Skin epidermis (tissue), 12 donors: ENCODE data around the gene DNAJA4.

Experiments
- H3K27ac ChIP-seq, 21 experiments: fragments of 200-600 bp; sonication (generic) in 11 of 21; one replicate each; pipeline ENCODE4 v1.5.0; 2020; ENCODE audit warnings: mild to moderate bottlenecking in 3 of 21, inconsistent platforms in 2 of 21, moderate library complexity in 2 of 21
- H3K4me3 ChIP-seq, 7 experiments: fragments of 200-600 bp; sonication (generic) in 2 of 7; one replicate each; pipeline ENCODE4 v1.5.0; 2020; ENCODE audit warnings: inconsistent platforms in 2 of 7, mild to moderate bottlenecking in 2 of 7, moderate library complexity in 1 of 7

Gene DNAJA4

DNA sequence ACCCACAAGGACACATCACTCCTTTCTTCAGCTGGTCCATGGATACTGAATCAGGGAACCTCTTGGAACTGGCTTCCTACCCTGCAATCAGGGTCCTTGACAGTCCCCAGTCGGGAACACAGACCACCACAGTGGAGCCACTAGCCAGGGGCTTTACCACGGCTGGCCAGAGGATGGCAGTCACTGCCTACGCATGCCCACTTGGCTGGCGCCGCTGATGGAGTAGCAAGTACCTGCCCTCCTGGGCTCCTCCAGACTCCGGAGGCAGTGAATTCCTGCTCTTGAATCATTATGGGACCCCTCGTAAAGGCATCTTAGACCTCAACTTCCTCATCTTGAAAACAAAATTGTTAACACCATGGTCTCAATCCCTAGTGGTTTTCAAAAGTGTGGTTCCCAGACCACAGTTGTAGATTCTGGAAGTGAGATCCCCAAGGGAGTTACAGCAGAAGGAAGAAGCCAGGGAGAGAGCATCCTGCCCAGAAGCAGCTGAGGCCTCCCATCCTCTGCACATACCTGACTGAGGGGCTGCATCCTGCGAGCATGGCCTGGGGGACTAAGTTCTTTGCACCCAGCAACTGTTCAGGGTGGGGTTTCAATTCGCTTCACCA lies 44.2 kb downstream of the DNAJA4 start:
- no peak overlapping the region for H3K27ac ChIP-seq
- no peak overlapping the region for H3K4me3 ChIP-seq

DNA sequence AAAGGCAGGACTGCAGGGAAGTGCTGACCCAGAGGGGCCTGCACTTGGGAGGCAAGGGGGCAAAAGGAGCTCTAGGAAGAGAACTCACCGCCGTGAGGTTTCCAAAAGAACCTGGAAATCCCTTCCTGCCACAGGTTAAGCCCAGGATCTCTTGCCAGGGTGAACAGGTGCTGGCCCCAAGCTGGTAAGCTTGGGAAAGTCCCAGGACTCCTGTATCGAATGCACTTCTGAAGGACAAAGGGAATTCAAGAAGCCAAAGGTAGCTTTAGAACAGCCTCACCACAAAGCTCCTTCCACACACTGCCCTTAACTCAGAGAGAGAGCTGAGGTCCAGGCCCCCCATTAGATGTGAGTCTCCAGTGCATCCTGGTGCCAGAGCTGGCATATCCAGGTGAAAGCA lies 46.9 kb downstream of the DNAJA4 start:
- Histone ChIP-seq H3K27ac (no peak overlapping the region), H3K4me3 (no peak overlapping the region)

DNA sequence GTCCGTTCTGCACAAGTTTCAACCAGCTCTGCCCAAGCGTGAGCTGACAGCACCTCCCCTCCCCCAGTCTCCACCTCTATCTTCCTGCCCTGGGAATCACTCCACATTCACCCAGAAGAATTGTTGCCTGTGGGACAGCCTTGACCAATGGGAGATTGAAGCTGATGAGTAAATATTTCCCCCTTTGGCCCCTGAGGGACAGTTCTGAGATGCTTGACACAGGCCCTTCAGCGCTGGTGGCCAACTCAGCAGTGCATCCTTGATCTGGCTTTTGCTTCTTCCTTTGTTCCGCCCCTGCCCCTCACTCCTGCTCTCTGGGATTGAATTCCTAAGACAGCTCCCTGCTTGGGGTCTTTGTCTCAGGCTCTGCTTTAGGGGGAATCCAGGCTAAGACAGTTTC lies 48.2 kb downstream of the DNAJA4 start:
- Histone ChIP-seq H3K27ac (no peak overlapping the region), H3K4me3 (no peak overlapping the region)

DNA sequence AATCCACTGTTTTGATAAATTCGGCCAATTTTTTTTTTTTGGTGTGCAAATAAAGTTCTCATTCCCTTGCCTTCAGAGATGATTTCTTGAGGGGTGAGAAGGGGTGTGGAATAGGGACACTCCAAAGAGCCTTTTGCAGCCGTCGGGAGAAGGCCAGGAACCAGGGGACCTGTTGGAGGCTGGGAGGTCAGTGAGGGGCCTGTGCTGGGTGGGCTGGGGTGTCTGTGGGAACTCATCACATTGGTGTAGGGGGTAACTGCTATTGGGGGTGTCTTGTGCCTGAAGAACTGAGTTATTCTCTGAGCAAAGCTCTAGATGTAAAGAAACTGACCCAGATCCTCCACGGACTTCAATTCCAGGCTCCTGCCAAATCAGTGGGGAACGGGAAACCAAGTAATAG lies 48.6 kb downstream of the DNAJA4 start:
- no peak overlapping the region for H3K4me3 ChIP-seq
- H3K27ac ChIP-seq: no peak overlapping the region

DNA sequence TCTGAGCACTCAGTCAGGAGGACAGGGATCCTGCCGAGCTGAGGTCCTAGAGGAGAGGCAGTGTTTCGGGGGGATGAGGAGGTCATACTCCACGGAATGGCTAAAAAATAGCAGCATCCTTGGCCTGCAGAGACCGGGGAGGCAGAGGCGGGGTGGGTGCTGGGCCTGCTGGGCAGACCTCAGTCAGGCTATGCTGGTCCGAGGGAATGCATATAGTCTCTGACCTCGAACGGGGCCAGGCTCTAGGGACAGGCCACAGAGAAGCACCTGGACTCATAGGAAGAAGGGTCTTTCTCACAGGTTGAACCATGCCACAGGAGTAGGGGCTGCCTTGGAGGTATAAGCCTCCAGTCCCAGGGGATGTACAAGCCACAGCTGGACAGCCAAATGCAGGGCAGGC lies 49.0 kb downstream of the DNAJA4 start:
- Histone ChIP-seq H3K4me3 (no peak overlapping the region), H3K27ac (no peak overlapping the region)

DNA sequence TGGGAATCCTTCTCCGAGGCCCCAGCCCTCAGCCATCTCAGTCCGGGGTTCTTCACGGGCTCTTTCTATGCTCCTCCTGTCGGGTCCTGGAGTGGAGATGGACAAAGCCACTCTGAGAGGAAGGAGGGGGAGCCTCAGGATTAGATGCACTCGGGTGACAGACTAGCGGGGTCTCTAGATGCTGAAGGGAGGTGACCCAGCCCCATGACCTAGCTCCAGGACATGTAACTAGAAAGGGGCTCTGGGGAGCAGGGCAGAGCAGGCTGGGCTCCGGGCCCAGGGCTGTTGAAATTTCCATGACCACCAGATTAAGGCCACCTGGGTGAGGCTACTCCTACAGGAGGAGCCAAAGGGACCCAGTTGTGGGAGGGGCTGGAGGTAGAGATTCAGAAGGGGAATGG lies 49.8 kb downstream of the DNAJA4 start:
- no peak overlapping the region for H3K4me3 ChIP-seq

DNA sequence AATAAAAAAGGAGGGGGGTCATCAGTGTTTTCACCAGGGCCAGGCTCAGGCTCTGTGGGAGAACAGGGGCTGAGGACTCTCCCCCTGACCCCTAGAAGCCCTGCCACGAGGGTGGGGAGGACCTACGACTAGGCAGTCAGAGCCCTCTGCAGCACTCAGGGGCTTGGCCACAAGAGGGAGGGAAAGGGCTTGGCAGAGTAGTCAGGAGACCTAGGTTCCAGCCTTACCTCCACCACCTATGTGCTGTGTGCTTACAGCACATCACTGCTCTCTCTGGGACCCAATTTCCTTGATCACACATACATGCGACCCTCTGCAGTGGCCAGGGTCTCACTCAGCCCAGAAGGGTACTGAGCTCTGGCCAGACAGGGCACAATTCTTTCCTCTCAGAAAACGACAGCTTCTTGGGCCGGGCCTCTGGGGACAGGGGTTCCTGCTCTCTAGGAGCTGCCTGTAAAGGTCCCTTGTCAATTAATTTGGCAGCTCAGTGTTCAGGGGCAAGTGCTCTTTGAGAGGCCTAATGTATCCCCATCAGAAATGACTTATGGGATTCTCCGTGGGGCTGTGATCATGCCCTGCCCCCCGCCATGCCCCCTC lies 51.4 kb downstream of the DNAJA4 start:
- Histone ChIP-seq H3K4me3 (no peak overlapping the region), H3K27ac (no peak overlapping the region)

More for the DNA sequence above, 49.8 kb downstream of the DNAJA4 start:
- no peak overlapping the region for H3K27ac ChIP-seq

DNA sequence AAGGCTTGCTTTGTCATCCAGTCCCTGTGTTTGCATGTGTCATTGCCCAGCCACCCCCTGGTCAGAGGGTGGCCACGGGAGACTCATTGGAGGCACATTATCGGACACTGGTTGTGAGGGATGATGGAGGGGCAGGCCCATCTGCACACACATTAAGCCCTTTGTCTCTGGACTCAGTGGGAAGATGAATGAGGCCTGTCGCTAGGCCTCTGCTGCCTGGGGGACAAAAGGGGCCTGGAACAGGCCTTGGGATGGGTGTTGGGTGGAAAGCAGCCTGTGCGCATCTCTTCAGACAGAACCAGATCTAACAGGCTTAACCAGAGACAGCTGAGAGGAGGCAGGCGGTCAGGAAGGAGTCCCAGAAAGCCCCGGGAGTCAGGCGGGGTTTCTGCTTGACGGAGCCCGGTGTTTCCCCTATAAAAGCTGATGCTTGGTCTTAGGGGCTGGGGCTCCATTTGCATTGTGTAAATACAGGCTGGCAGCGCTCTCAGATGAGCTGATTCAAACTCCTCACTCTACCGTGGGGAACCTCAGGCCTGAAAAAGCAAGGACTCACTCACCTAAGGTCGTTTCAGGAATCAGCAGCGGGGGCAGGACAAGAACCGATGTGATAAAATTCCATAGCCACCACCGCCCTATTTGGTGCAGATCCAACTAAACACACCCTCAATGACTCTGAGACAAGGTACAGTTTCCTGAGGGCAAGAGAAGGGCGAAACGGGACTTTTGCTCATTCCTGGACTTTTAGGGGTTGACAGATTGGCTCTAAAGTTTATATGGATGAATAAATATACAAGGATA lies 52.1 kb downstream of the DNAJA4 start:
- H3K4me3 ChIP-seq: no peak overlapping the region
- peak overlapping the region in 1 of 21 experiments; percentile 39 for H3K27ac ChIP-seq

DNA sequence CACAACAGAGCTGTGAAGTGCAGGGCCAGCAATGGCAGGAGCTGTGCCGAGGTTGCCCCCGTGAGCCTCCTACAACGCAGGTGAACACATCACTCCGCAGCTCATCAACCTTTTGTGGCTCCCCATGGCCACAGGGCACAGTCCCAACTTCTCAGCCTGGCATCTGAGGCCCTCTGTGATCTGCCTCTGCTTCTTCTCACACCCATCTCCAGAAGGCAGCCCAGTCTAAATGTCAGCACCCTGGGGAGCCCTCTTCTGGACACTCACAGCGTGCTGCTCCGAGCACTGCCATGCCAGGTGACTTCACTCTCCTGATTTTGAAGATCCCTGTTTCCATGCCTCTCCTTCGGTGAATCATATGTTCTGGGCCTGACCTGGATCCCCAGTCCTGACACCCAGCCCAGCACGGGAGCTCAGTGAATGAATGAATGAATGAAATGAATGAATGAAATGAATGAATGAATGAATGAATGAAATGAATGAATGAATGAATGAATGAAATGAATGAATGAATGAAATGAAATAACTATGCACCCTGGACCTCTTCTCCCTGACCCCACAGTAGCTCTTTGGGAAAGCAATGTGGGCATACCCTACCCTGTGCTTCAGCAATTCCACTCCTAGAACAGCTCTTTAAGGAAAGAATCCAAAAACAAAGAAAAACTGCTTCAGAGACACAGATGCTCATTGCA lies 52.9 kb downstream of the DNAJA4 start:
- H3K4me3 ChIP-seq: no peak overlapping the region
- H3K27ac ChIP-seq: no peak overlapping the region

DNA sequence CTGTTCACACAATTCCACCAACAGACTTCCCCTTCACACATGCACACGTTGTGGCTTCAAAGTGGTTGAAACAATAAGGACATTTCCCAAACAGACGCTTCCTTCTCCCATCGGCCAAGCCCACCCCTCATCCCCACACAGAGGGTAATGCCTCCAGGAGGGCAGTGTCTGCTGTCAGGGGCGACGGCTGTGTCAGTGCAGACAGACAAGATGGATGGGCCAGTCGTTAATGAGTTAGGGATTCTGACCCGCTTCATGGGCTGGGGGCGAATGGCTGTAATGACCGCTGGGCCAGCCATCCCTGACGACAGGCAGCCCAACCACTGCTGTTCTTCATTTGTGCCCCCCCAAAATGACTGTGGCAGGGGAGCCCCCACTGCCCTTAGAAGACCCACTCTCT lies 55.2 kb downstream of the DNAJA4 start:
- no peak overlapping the region for H3K4me3 ChIP-seq
- no peak overlapping the region for H3K27ac ChIP-seq

DNA sequence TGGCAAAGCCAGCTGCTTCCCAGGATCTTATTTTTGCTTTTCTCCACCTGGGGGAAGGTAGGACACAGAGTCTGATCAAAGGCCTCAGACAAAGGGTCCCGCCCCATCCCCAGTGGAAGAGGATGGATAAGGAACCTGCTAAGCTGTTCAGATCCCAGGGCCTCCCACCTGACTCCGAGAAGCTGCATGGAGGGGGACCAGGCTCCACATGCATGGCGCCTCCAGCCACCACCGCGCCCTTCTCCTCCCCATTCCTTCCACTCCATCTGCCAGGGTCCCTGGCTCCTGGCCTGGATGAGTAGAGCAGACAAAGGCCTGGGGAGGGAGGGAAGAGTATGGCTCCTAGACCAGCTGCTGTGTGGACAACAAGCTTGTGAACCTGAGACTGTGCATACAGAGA lies 55.8 kb downstream of the DNAJA4 start:
- H3K4me3 ChIP-seq: no peak overlapping the region
- H3K27ac ChIP-seq: no peak overlapping the region

DNA sequence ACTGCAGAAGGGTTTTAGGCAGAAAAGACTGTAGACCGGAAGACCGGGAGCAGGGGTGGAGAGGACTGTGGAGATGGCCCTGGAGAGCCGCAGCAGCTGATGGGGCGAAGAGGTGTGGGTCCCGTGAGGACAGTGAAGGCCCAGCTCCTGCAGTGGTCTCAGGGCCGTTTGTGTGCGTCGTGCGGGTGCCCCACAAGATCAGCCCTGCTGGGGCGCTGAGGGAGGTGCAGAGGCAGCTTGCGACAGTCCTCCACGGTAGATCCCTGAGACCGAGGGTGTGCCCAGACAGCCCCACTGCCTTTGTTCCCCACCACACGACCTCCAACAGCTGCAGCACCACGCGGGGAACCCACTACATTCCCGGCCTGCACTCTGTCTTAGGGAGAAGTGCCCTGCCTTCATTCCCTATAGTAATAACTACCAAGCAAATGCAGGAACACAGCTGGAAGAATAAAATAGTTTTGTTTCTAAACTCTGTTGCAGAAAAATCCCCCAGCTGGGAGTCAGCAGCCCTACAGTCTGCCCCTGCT lies 56.7 kb downstream of the DNAJA4 start:
- H3K27ac ChIP-seq: no peak overlapping the region

DNA sequence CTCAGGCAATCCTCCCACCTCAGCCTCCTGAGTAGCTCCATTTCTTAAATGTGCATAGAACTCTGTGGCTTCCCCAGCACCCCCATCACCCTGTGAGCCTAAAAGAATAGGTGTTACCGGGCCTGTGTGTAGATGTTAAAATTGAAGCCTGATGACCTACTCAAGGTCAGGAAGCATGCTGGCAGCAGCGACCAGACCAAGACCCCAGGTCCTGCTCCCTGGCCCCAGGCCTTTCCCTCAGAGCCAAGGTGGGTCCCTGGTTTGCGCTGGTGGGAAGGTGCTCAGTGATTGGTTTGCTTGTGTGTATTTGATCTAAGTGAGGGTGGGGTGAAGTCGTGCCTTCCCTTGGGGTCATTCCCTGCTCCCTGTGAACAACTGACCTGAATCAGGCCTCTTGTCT lies 57.4 kb downstream of the DNAJA4 start:
- Histone ChIP-seq H3K4me3 (no peak overlapping the region), H3K27ac (peak overlapping the region in 6 of 21 experiments; percentile 5 to 58 (median 36))

More for the DNA sequence above, 56.7 kb downstream of the DNAJA4 start:
- no peak overlapping the region for H3K4me3 ChIP-seq

DNA sequence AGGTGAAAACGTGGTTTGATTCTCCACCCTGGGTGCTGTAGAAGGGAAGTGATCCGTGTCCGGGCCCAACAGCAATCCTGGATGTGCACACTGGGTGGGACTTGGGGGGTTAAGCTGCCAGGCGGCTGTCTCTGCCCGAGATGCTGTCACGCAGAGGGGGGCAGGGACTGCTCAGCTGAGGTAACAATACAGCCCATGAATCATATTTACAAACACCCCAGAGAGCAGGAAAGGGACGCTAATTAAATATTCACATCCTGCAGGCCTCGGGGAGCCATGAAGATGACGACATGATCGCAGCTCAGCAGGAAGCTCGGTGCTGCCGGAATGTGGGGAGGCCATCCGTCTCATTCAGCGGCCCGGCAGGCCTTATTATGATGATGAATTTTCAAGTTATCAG lies 57.9 kb downstream of the DNAJA4 start:
- peak overlapping the region in 6 of 21 experiments; percentile 5 to 70 (median 36) for H3K27ac ChIP-seq
- H3K4me3 ChIP-seq: no peak overlapping the region

DNA sequence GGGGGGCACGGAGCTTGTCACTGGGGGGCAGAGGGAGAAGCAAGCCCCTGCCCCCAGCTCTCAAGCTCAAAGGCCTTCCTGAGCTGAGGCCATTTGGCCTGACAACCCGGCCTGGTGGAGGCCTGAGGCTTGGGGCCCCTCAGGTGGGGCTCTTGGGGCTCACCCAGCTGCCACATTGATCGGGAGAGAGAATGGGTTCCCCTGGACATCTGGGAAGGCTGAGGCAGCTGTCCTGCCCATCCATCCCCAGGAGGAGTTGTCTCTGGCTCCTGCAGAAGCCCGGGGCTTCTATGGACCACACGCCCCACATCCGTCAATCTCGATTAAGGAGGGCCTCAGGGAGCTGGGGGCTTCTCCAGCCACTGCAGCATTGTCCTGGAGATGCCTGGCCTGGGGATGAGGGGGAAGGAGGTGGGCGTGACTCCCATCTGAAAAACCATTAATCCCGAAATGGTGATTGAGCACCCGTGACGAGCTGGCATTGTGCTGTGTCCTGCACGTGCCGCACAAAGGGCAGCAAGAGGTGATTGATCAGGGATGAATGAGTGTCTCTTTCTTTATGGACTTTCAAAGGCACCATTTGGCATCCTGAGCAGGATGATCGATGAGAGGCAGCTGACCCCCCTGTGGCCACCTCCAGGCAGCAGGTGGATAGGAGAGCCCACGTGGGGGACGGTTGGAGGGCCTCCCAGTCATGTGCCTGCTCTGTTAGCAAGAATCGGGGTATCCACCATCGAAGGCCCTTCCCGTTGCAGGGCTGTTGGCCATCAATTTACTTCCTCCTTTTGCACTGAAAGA lies 58.6 kb downstream of the DNAJA4 start:
- H3K4me3 ChIP-seq: no peak overlapping the region
- peak overlapping the region in 7 of 21 experiments; percentile 5 to 70 (median 37) for H3K27ac ChIP-seq

DNA sequence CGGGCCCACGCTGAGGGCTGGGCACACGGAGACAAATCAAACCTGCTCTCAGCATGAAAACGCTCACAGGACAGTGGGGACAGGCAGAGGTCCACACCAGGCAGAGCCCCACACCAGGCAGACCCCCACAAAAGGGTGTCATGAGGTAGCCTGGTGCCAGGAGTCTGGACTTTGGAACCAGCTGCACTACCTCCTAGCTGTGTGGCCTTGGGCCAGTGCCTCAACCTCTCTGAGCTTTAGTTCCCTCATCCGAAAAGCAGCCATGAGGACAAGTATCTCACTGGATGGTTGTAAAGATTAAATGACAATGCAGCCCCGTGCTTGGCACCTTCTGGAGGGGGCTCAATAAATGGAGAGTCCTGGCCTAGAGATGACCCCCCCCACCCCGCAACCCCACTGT lies 59.3 kb downstream of the DNAJA4 start:
- no peak overlapping the region for H3K4me3 ChIP-seq

DNA sequence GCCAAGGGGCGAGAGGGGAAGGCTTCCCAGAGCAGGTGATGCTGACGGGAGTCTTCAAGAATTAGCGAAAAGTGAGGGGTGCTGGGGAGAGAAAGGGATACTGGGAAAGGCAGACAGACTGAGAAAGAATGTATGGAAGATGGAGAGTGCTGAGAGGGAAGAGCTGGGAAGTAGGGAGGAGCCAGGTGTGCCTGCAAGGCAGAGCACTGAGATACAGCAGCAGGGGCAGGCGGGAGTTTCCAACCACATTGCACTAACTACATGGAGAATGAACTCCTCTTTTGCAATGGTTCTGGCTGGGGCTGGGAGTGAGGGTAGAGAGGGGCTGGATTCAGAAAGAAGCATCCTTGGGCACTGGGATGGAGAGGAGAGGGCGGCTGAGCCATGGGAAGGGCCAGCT lies 59.8 kb downstream of the DNAJA4 start:
- H3K4me3 ChIP-seq: no peak overlapping the region
- no peak overlapping the region for H3K27ac ChIP-seq

More for the DNA sequence above, 59.3 kb downstream of the DNAJA4 start:
- H3K27ac ChIP-seq: no peak overlapping the region

DNA sequence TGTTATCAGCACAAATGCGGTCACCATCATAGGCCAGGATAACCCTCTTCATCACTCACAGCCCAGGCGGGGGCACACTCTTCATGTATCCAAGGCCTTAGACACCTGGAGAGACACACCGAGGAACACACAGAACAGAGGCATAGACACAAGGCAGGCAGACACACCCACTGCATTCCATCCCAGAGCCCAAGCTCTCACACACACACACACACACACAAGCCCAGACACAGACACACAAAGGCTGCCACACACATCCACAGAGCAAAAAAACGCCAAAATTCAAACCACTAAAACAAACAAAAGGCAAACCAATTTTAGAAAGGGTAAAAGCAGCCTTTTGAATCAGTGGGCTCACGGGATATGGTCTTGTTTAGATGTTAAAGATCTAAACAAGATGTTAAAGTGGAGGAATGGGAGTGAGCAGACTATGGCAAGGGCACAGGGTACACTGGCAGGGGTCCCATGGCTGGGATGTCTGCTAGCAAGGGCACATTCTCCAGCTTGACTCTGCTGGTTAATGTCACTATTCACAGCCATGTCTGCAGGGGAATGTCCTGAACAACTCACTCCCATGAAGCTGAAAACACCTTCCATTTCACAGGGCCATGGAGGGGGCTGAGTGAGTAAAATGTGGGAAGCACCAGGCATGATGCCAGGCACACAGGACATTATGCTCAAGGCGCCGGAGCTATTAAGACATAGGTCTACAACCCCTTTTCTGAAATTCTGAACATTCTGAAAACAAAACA lies 60.9 kb downstream of the DNAJA4 start:
- peak overlapping the region in 4 of 21 experiments; percentile 10 to 44 (median 28) for H3K27ac ChIP-seq
- H3K4me3 ChIP-seq: no peak overlapping the region

DNA sequence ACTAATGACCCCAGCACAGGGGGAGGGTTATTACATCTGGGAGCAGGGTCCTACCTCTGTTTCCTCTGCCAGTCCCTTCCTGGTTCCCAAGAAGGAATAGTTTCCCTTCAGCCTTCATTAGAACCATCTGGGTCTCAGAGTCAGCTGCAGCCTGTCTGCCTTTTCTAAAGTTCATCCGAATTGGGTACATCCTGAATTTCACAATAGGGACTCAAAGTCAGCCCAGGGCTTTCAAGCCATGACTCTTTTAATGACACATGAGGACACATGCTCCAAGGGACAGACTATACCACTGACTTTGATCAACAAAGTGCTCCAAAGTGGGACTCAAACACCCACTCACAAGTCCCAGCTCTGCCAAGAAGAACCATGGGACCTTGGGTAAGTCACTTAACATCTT lies 63.1 kb downstream of the DNAJA4 start:
- Histone ChIP-seq H3K4me3 (no peak overlapping the region), H3K27ac (peak overlapping the region in 3 of 21 experiments; percentile 8 to 23 (median 20))
